H9 (cell line): Measurements from ENCODE around the gene PANK2. TPM values are rescaled to one million over a fixed set of nuclear protein-coding genes. Genes with fewer than 3 reads are reported as not detected.

Experiments used
- DNase-seq: peaks from one replicate; pipeline ENCODE4 v3.0.0-alpha.2; 2017
- H2AFZ ChIP-seq: one replicate; pipeline ENCODE4 v1.6.1; 2013; ENCODE audit warnings: mild to moderate bottlenecking, low read length, control low read depth, moderate library complexity
- H2AK5ac ChIP-seq: 2 replicates; pipeline ENCODE4 v1.6.1; 2013; ENCODE audit warnings: low read length, control low read depth, mixed read lengths; ENCODE audit not compliant: insufficient read length
- H2BK120ac ChIP-seq: one replicate; pipeline ENCODE4 v1.6.1; 2013; ENCODE audit warnings: low read depth, mild to moderate bottlenecking, low read length, control low read depth, inconsistent platforms; ENCODE audit not compliant: poor library complexity, severe bottlenecking
- H2BK12ac ChIP-seq: 2 replicates; pipeline ENCODE4 v1.6.1; 2013; ENCODE audit warnings: low read length, control low read depth, mixed read lengths, low read depth; ENCODE audit not compliant: insufficient read length
- H2BK15ac ChIP-seq: 2 replicates; pipeline ENCODE4 v1.6.1; 2013; ENCODE audit warnings: low read depth, low read length, control low read depth
- H2BK20ac ChIP-seq: one replicate; pipeline ENCODE4 v1.6.1; 2013; ENCODE audit warnings: low read depth, mild to moderate bottlenecking, low read length, control low read depth, inconsistent platforms; ENCODE audit not compliant: poor library complexity, severe bottlenecking
- H2BK5ac ChIP-seq: 2 replicates; pipeline ENCODE4 v1.6.1; 2013; ENCODE audit warnings: low read length, control low read depth, mixed read lengths; ENCODE audit not compliant: insufficient read length
- H3K14ac ChIP-seq: 2 replicates; pipeline ENCODE4 v1.6.1; 2013; ENCODE audit warnings: low read length, control low read depth; ENCODE audit not compliant: insufficient read depth
- H3K18ac ChIP-seq: 2 replicates; pipeline ENCODE4 v1.6.1; 2013; ENCODE audit warnings: low read depth, mild to moderate bottlenecking, mixed read lengths, low read length, control low read depth; ENCODE audit not compliant: insufficient read length
- H3K23ac ChIP-seq: 2 replicates; pipeline ENCODE4 v1.6.1; 2013; ENCODE audit warnings: low read length, control low read depth, mixed read lengths, low read depth; ENCODE audit not compliant: insufficient read length
- H3K23me2 ChIP-seq: 2 replicates; pipeline ENCODE4 v1.6.1; 2013; ENCODE audit warnings: low read depth, mild to moderate bottlenecking, mixed read lengths, low read length, control low read depth; ENCODE audit not compliant: insufficient read length, poor library complexity, severe bottlenecking
- H3K27ac ChIP-seq: 2 replicates; pipeline ENCODE4 v1.5.1; 2013; ENCODE audit warnings: low read length, control low read depth, mixed read lengths, low read depth; ENCODE audit not compliant: insufficient read length
- H3K27me3 ChIP-seq: 2 replicates; pipeline ENCODE4 v1.6.1; 2013; ENCODE audit warnings: low read length, control low read depth, inconsistent platforms; ENCODE audit not compliant: insufficient read depth
- H3K4ac ChIP-seq: 2 replicates; pipeline ENCODE4 v1.6.1; 2013; ENCODE audit warnings: low read depth, mild to moderate bottlenecking, control low read depth, inconsistent platforms, low read length, moderate library complexity
- H3K4me1 ChIP-seq: 2 replicates; pipeline ENCODE4 v1.6.1; 2013; ENCODE audit warnings: low read length, control low read depth, inconsistent platforms; ENCODE audit not compliant: insufficient read depth
- H3K4me2 ChIP-seq: 2 replicates; pipeline ENCODE4 v1.6.1; 2013; ENCODE audit warnings: low read length, control low read depth, mixed read lengths; ENCODE audit not compliant: insufficient read length, insufficient read depth
- H3K56ac ChIP-seq: 2 replicates; pipeline ENCODE4 v1.6.1; 2013; ENCODE audit warnings: low read depth, mild to moderate bottlenecking, mixed read lengths, low read length, control low read depth; ENCODE audit not compliant: insufficient read length
- H3K79me1 ChIP-seq: 2 replicates; pipeline ENCODE4 v1.6.1; 2013; ENCODE audit warnings: low read depth, mild to moderate bottlenecking, moderate library complexity, low read length, control low read depth, inconsistent platforms; ENCODE audit not compliant: insufficient read depth, poor library complexity, severe bottlenecking
- H3K79me2 ChIP-seq: 2 replicates; pipeline ENCODE4 v1.6.1; 2013; ENCODE audit warnings: low read length, control low read depth, inconsistent platforms; ENCODE audit not compliant: insufficient read depth
- H3K9ac ChIP-seq: 2 replicates; pipeline ENCODE4 v1.6.1; 2013; ENCODE audit warnings: low read length, control low read depth, mixed read lengths; ENCODE audit not compliant: insufficient read length; ENCODE audit errors: extremely low read depth
- H3K9me3 ChIP-seq: one replicate; pipeline ENCODE4 v1.6.1; 2013; ENCODE audit warnings: low read depth, low read length, inconsistent platforms; ENCODE audit not compliant: control insufficient read depth
- H3T11ph ChIP-seq: one replicate; pipeline ENCODE4 v1.6.1; 2013; ENCODE audit warnings: mild to moderate bottlenecking, low read length, control low read depth, inconsistent platforms
- H4K20me1 ChIP-seq: one replicate; pipeline ENCODE4 v1.6.1; 2013; ENCODE audit not compliant: control insufficient read depth, insufficient read length, insufficient read depth
- H4K5ac ChIP-seq: 2 replicates; pipeline ENCODE4 v1.6.1; 2013; ENCODE audit warnings: low read depth, mild to moderate bottlenecking, mixed read lengths, low read length, control low read depth; ENCODE audit not compliant: insufficient read length
- H4K8ac ChIP-seq: replicated peaks from 2 replicates; pipeline ENCODE4 v1.6.1; 2013; ENCODE audit warnings: low read length, control low read depth, mixed read lengths, low read depth; ENCODE audit not compliant: insufficient read length
- H4K91ac ChIP-seq: 2 replicates; pipeline ENCODE4 v1.6.1; 2013; ENCODE audit warnings: low read depth, mild to moderate bottlenecking, moderate library complexity, mixed read lengths, low read length, control low read depth; ENCODE audit not compliant: insufficient read length
- H3K27ac Mint-ChIP-seq, 3 experiments: 2 replicates in 2 of 3; 3 replicates in 1 of 3; pipeline ENCODE4 v1.8.0; 2020 to 2021; ENCODE audit warnings: mixed read lengths in 3 of 3, mild to moderate bottlenecking in 1 of 3, moderate library complexity in 1 of 3
- H3K27me3 Mint-ChIP-seq: 2 replicates; pipeline ENCODE4 v1.8.0; 2021; ENCODE audit warnings: low read depth, mild to moderate bottlenecking, moderate library complexity, mixed read lengths
- H3K36me3 Mint-ChIP-seq, 3 experiments: 2 replicates in 2 of 3; 3 replicates in 1 of 3; pipeline ENCODE4 v1.8.0; 2020 to 2021; ENCODE audit warnings: low read depth in 3 of 3, mixed read lengths in 3 of 3; ENCODE audit not compliant: insufficient read depth in 1 of 3
- H3K4me1 Mint-ChIP-seq, 2 experiments: 2 replicates each; pipeline ENCODE4 v1.8.0; 2020; ENCODE audit warnings: mixed read lengths in 2 of 2
- H3K4me3 Mint-ChIP-seq, 2 experiments: 2 replicates in 1 of 2; 3 replicates in 1 of 2; pipeline ENCODE4 v1.8.0; 2020 to 2021; ENCODE audit warnings: mild to moderate bottlenecking in 2 of 2, mixed read lengths in 2 of 2, moderate library complexity in 1 of 2
- H3K9me3 Mint-ChIP-seq, 2 experiments: 2 replicates in 1 of 2; 3 replicates in 1 of 2; pipeline ENCODE4 v1.8.0; 2020; ENCODE audit warnings: mild to moderate bottlenecking in 2 of 2, mixed read lengths in 2 of 2, moderate library complexity in 1 of 2
- CTCF ChIP-seq: fragments of 200-600 bp; sonication (generic); conservative IDR thresholded peaks from 3 replicates; pipeline ENCODE4 v1.8.0; 2021; ENCODE audit warnings: antibody characterized with exemption, mild to moderate bottlenecking
- WGBS: extraction: QIAGEN DNeasy Blood & Tissue Kit; methylation state at CpG from one replicate; pipeline ENCODE4 v1.1.7; 2013; ENCODE audit warnings: missing lambda C conversion rate, low lambda C conversion rate, mixed read lengths; ENCODE audit not compliant: insufficient read length; ENCODE audit errors: extremely low coverage; 5-methylcytosine and 5-hydroxymethylcytosine counted together
- total RNA-seq: library from RNA; stranded (reverse); gene quantifications from 2 replicates; pipeline ENCODE4 v1.2.1, GENCODE V29; 2021

PANK2 gene
- total RNA-seq, 1 experiment from 2014 or later, result 65.4 TPM

DNA sequence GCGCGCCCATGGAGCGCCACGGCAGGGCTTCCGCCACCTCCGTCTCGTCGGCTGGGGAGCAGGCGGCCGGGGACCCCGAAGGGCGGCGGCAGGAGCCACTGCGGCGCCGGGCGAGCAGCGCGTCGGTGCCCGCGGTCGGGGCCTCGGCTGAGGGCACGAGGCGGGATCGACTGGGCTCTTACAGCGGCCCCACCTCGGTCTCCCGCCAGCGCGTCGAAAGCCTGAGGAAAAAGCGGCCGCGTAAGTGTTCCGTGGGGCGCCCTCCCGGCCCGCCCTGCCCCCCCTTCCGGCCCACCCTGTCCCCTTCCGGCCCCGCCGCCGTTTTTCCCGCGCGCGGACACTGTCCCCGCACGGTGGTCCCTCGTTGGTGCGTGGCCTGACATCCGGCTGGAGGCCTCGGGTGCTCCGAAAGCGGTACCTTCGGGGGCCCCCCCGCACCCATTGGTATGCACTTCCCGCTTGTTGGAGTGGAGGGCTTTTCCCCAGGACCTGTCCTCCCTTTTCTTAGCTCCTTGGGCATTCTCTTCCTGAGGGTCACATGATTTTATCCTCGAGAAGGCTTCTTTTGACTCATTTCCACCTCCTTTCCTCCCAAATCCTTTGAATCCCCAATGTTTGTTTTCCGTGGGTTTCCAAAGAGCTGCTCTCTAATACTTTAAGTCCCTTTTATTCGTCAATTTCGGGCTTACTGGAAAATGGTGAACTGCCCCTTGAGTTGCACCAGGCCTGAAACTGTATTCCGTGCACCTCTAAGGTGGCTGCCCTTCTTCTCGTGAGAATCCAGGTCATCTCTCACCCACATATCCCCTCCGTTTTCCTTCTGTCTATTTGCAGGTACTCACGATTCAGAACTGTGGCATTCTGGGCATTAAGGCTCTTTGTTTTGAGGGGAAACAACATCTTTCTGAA is 556 bp downstream of the PANK2 start:
- no peak overlapping the region for H2BK15ac ChIP-seq
- peak overlapping the region; percentile 83 for H3K4me2 ChIP-seq
- H3K14ac ChIP-seq, result peak overlapping the region; percentile 88
- H3K18ac ChIP-seq, result peak overlapping the region; percentile 74
- no CpG with 5 or more reads among the region's 68 CpGs for WGBS
- 0 out of 3 replicates have a peak, but pooled peaks have one; percentile 5 for TF ChIP-seq CTCF
- no peak overlapping the region for H2AFZ ChIP-seq
- H3K9ac ChIP-seq, result peak overlapping the region; percentile 96
- peak overlapping the region; percentile 92 to 99 (median 95) for H3K27ac Mint-ChIP-seq
- H3K27me3 Mint-ChIP-seq, result no peaks in the 10 kb centered on the region
- no peak overlapping the region for H2BK12ac ChIP-seq
- H4K5ac ChIP-seq, result peak overlapping the region; percentile 10
- H3K56ac ChIP-seq, result peak overlapping the region; percentile 20
- DNase-seq, result no peak
- no peak overlapping the region; the same call in 1 of the 2 replicates for H3K4ac ChIP-seq
- H3K9me3 Mint-ChIP-seq, result peaks cover 4 to 5% of the 10 kb centered on the region in 2 experiments; a peak in 2 of 5 replicates
- H3K9me3 ChIP-seq, result no peaks in the 10 kb centered on the region
- peaks cover 40 to 45% of the 10 kb centered on the region in 2 experiments for H3K4me1 Mint-ChIP-seq
- H3K4me1 ChIP-seq, result peaks cover 4% of the 10 kb centered on the region; the same call in 1 of the 2 replicates
- no peak overlapping the region for H3K23ac ChIP-seq
- H3K79me2 ChIP-seq, result peaks cover 53% of the 10 kb centered on the region
- H3T11ph ChIP-seq, result no peak overlapping the region
- peak overlapping the region; percentile 67 for H3K27ac ChIP-seq
- peaks cover 28 to 52% (median 37%) of the 10 kb centered on the region in 3 experiments for H3K36me3 Mint-ChIP-seq
- no peaks in the 10 kb centered on the region for H4K20me1 ChIP-seq
- no peak overlapping the region for H4K8ac ChIP-seq
- no peaks in the 10 kb centered on the region for H3K79me1 ChIP-seq
- peaks cover 20% of the 10 kb centered on the region for H3K23me2 ChIP-seq
- peak overlapping the region; percentile 1 for H2AK5ac ChIP-seq
- no peak overlapping the region for H2BK120ac ChIP-seq
- H3K27me3 ChIP-seq, result no peaks in the 10 kb centered on the region
- H2BK5ac ChIP-seq, result no peak overlapping the region
- H2BK20ac ChIP-seq, result no peak overlapping the region
- H4K91ac ChIP-seq, result no peak overlapping the region
- peak overlapping the region; percentile 93 to 96 for H3K4me3 Mint-ChIP-seq
